NB4 (cell line): ENCODE results near the gene TEX19.

Experiments
- DNase-seq: peaks from one replicate; pipeline ENCODE4 v3.0.0; 2010; ENCODE audit warnings: low read depth
- H3K4me3 ChIP-seq: one replicate; pipeline ENCODE4 v1.5.1; 2011; ENCODE audit warnings: mild to moderate bottlenecking, low read depth, low read length, moderate library complexity
- CTCF ChIP-seq: IDR thresholded peaks from one replicate; pipeline ENCODE4 v1.5.1; 2012; ENCODE audit warnings: low read depth, low read length
- MAX ChIP-seq: IDR thresholded peaks from 2 replicates; pipeline ENCODE4 v1.6.1; 2011; ENCODE audit warnings: low read depth, low read length
- MYC ChIP-seq: IDR thresholded peaks from 2 replicates; pipeline ENCODE4 v1.6.1; 2011; ENCODE audit warnings: low read depth, low read length
- POLR2A ChIP-seq: IDR thresholded peaks from 2 replicates; pipeline ENCODE4 v1.6.1; 2011; ENCODE audit warnings: mild to moderate bottlenecking; ENCODE audit not compliant: insufficient read length; ENCODE audit errors: extremely low read depth

The TEX19 gene

DNA sequence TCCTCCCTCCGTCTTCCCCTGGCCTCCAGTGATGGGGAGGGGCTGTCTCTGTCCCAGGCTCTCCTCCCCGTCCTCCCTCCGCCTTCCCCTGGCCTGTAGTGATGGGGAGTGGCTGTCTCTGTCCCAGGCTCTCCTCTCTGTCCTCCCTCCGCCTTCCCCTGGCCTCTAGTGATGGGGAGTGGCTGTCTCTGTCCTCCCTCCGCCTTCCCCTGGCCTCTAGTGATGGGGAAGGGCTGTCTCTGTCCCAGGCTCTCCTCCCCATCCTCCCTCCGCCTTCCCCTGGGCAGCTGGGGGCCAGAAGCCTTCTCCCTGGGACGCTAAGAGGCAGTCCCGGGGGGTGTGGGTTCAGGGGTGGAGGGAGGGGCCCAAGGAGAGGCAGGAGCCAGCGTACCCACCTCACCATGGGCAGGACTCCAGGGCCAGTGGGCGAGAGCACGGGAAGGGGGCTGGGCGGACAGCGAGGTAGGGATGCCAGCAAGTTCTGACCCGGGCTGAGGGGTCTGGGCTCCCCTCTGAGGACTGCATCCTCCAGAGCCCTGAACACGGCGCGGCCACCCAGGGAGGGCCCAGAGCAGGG, 27.3 kb downstream of the TEX19 start:
- no peak overlapping the region for H3K4me3 ChIP-seq
- TF ChIP-seq POLR2A (no peak), CTCF (no peak), MYC (no peak), MAX (no peak)
- no peak for DNase-seq

DNA sequence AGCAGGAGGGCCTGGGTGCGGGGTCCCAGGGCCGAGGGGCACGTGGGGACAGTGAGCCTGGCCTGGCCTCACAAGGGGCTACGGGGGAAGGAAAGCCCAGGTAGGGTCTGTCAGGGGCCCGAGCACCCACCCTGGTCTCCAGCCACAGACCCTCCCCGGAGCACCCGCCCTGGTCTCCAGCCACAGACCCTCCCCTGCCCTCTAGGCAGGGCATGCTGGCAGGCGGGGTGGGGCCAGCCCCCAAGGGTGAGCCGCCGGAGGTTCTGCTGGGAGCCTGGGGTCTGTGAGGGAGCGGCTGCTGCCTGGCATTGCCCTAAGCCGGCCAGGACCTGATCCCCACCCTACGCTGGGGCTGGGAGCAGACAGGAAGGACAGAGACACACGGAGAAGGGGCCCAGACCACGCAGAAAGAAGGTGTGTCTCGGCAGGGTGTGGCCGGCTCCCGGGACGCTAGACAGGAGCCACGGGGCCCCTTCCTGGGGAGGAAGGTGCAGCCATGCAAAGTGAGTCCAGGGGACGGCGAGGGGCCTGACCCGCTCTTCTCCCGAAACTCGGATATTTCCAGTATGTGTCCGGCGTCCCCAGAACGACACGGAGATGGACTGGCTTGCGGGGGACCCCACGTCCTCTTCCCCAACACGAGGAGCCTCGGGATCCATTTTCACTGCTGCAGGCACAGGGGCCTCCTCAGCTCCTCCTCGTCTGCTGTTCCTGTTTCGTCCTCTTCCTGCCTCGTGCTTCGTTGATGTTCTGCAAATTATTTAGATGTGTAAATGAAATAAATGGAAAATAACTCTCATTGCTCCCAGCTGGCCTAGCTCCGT, 28.0 kb downstream of the TEX19 start:
- H3K4me3 ChIP-seq, result no peak overlapping the region
- no peak for DNase-seq
- TF ChIP-seq MAX, result no peak

GRCh38 chr17:82387705-82388106, 28.7 kb downstream of the TEX19 start:
- no peak overlapping the region for H3K4me3 ChIP-seq
- TF ChIP-seq MYC (no peak), CTCF (no peak), POLR2A (no peak), MAX (no peak)
- DNase-seq, result no peak

DNA sequence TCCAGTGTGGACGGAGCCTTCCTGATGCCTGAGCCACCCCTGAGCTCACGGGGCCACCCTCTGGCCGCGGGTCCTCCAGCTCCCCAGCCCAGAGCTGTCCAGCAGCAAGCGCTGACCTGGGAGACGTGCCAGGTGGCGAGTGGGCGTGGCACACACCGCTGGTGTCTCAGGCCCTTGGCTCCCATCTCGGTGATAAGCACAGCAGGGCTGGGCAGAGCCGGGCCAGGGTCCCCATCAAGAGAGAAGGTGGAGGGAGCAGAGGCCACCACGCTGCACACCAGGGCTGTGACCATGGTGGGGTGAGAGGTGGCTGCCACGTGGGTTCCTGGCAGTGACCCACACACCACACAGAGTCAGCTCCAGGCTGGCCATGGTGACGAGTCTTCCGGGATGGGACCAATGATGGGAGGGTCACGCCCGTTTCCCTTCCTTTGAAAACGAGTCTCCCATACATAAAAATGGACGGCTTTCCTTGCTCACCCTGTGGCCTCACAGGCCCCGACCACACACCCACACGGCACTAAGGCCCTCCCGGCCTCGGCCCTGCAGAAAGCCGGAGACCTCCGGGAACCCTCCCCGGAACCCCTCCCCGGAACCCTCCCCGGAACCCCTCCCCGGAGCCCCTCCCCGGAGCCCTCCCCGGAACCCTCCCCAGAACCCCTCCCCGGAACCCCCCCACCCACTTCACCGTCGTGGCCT, 29.3 kb downstream of the TEX19 start:
- DNase-seq, result no peak
- TF ChIP-seq MAX (no peak), CTCF (no peak), MYC (no peak), POLR2A (no peak)
- no peak overlapping the region for H3K4me3 ChIP-seq

DNA sequence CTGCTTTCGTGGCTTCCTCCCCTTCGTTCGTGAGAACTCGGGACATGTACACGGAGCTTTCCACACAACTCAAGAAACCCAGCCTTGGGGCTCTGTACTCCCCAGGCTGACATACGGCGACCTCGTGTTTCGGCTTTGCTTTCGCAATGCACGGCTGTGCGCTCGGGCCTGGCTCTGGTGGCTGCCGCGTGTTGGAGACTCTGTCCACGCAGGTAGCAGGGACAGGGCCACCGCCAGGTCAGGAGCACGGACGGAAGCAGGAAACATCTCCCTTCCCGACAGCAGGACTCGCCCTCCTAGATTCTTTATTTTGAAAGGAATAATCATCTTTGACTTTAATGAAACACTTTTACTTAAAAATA, 29.9 kb downstream of the TEX19 start:
- TF ChIP-seq MAX, result no peak
- TF ChIP-seq MYC, result 0 out of 2 replicates have a peak, but pooled peaks have one; percentile 26
- H3K4me3 ChIP-seq, result no peak overlapping the region
- DNase-seq, result peak; percentile 31

- H3K4me3 ChIP-seq, result no peak overlapping the region
- TF ChIP-seq CTCF, result no peak
- TF ChIP-seq POLR2A, result no peak
- TF ChIP-seq MAX, result no peak
- DNase-seq, result no peak
Observed at GRCh38 chr17:82389379-82389778, 30.3 kb downstream of the TEX19 start.
